Measurements from ENCODE around the gene POU6F2. TPM values are rescaled to one million over a fixed set of nuclear protein-coding genes. Genes with fewer than 3 reads are reported as not detected.

POU6F2 gene
- total RNA-seq, 1 experiment from 2014 or later = not detected

DNA sequence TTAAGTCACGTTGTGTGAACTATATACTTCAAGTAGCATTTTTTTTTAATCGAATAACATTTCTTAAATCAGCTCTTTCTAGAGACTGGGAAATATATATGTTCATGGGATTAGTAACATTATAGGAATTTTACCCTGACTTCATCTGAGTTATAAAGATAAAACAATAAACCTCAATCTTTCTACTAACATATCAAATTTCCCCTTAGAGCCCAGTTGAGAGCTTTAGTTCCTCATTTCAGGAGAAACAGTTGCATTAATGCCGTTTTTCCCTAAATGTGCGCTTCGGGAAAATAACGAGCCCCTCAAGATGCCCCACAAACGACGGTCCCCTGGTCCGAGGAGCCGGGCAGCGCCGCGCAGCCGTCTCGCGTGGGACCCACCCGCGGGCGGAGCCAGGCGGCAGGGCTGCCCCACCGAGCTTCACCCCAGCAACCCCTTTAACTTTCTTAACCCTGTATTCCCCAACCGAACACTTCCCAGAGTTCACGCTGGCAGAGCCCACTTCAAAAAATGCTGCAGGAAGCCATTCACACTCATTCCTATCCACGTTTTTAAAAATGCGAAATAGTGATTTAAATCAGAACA lies 436.0 kb downstream of the POU6F2 start:
- ChIA-PET CTCF (no interaction called here), POLR2A (no interaction called here)
- no TSS peak for BruUV-seq (replicated peaks)
- peaks cover 4% of the 10 kb centered on the region; the same call in 1 of the 2 replicates for H3K4me1 ChIP-seq (ENCODE audit: control insufficient read depth, insufficient read depth, low read length)
- H3K27me3 ChIP-seq (ENCODE audit: control insufficient read depth, insufficient read depth, low read length) = peaks cover 32% of the 10 kb centered on the region
- ATAC-seq = peak; percentile 52
- H3K4me3 ChIP-seq (ENCODE audit: low read depth in 2 of 2, low read length in 2 of 2) = peak overlapping the region; percentile 48 to 71
- no peak overlapping the region for H3K27ac ChIP-seq (ENCODE audit: low read length)
- in situ Hi-C loops (cut with HindIII; ENCODE audit: low pct_unique_long_range_greater_than_20kb, low sequenced_read_pairs) (no loop called here), intact Hi-C loops (cut with micrococcal nuclease; ENCODE audit: unreplicated experiment) (no loop called here)
- H3K9me3 ChIP-seq (ENCODE audit: control insufficient read depth, insufficient read depth, low read depth, low read length) = no peaks in the 10 kb centered on the region
- no peak for TF ChIP-seq POLR2AphosphoS5 (IDR thresholded peaks at IDR 0.05; ENCODE audit: low read depth, low read length)
- TF ChIP-seq, protein P1, sequence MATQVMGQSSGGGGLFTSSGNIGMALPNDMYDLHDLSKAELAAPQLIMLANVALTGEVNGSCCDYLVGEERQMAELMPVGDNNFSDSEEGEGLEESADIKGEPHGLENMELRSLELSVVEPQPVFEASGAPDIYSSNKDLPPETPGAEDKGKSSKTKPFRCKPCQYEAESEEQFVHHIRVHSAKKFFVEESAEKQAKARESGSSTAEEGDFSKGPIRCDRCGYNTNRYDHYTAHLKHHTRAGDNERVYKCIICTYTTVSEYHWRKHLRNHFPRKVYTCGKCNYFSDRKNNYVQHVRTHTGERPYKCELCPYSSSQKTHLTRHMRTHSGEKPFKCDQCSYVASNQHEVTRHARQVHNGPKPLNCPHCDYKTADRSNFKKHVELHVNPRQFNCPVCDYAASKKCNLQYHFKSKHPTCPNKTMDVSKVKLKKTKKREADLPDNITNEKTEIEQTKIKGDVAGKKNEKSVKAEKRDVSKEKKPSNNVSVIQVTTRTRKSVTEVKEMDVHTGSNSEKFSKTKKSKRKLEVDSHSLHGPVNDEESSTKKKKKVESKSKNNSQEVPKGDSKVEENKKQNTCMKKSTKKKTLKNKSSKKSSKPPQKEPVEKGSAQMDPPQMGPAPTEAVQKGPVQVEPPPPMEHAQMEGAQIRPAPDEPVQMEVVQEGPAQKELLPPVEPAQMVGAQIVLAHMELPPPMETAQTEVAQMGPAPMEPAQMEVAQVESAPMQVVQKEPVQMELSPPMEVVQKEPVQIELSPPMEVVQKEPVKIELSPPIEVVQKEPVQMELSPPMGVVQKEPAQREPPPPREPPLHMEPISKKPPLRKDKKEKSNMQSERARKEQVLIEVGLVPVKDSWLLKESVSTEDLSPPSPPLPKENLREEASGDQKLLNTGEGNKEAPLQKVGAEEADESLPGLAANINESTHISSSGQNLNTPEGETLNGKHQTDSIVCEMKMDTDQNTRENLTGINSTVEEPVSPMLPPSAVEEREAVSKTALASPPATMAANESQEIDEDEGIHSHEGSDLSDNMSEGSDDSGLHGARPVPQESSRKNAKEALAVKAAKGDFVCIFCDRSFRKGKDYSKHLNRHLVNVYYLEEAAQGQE (IDR thresholded peaks at IDR 0.05; ENCODE audit: insufficient read depth in 1 of 2, low read depth in 2 of 2, low read length in 1 of 2) = no peak
- TF ChIP-seq, protein P2, sequence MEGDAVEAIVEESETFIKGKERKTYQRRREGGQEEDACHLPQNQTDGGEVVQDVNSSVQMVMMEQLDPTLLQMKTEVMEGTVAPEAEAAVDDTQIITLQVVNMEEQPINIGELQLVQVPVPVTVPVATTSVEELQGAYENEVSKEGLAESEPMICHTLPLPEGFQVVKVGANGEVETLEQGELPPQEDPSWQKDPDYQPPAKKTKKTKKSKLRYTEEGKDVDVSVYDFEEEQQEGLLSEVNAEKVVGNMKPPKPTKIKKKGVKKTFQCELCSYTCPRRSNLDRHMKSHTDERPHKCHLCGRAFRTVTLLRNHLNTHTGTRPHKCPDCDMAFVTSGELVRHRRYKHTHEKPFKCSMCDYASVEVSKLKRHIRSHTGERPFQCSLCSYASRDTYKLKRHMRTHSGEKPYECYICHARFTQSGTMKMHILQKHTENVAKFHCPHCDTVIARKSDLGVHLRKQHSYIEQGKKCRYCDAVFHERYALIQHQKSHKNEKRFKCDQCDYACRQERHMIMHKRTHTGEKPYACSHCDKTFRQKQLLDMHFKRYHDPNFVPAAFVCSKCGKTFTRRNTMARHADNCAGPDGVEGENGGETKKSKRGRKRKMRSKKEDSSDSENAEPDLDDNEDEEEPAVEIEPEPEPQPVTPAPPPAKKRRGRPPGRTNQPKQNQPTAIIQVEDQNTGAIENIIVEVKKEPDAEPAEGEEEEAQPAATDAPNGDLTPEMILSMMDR (IDR thresholded peaks at IDR 0.05) = no peak
- no peak for TF ChIP-seq TCF7L2 (IDR thresholded peaks at IDR 0.05; ENCODE audit: low read depth, low read length)
- TF ChIP-seq SIN3A (IDR thresholded peaks at IDR 0.05; ENCODE audit: borderline replicate concordance, insufficient read depth, low read depth, low read length) = no peak
- DNase-seq (ENCODE audit: low read depth, low spot score) = no peak
- no peaks in the 10 kb centered on the region for H3K36me3 ChIP-seq (ENCODE audit: control insufficient read depth, insufficient read depth, low read length)

DNA sequence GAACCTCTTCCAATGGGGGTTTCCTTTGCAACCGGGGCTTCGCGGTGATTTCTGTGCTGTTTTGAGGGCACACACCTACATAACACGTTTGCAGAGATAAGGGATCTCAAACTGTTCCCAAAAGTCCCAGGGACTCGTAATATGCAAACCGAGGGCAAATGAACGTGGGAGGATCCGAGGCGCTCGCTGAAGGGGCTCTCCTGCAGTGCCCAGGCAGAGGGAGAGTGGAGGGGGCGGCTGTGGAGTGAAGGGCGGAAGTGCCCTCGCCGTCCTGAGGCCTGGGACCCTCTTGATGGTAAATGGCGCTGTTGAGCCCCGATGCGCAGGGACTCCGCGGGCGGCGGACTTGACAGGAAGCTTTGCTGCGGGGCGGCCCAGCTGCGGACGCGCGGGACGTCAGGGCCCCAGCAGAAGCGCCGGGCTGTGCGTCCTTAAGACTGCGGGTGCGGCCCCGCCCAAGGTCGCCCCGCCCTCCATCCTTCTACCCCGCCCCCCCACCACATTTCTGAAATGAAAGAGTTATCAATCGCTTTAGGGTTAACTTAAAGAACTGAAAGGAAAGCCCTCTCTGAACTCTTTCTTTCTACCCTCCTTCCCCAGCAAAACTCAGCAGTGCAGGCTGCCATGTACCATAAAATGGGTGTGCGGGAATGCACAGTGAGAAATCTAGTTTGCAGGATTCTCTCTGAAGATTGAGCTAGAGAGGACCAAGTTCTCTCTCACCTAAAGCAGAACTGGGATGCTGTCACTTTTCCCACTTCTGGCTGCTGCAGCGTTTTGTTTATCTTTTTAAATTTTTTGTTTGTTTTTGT lies 436.7 kb downstream of the POU6F2 start:
- TF ChIP-seq, protein P2 (IDR thresholded peaks at IDR 0.05) = peak; percentile 27; the same call in 1 of the 2 replicates
- TF ChIP-seq SIN3A (IDR thresholded peaks at IDR 0.05; ENCODE audit: borderline replicate concordance, insufficient read depth, low read depth, low read length) = no peak
- TF ChIP-seq, protein P1 (IDR thresholded peaks at IDR 0.05; ENCODE audit: insufficient read depth in 1 of 2, low read depth in 2 of 2, low read length in 1 of 2) = no peak
- no peak for TF ChIP-seq TCF7L2 (IDR thresholded peaks at IDR 0.05; ENCODE audit: low read depth, low read length)
- H3K4me1 ChIP-seq (ENCODE audit: control insufficient read depth, insufficient read depth, low read length) = peaks cover 4% of the 10 kb centered on the region; the same call in 1 of the 2 replicates
- ATAC-seq (peak; percentile 95), DNase-seq (ENCODE audit: low read depth, low spot score) (no peak)
- BruUV-seq (replicated peaks) = no TSS peak
- no peak overlapping the region for H3K27ac ChIP-seq (ENCODE audit: low read length)
- CTCF ChIA-PET = interaction anchor here (0.6 kb wide), 1 partner anchor 442 kb away, joined by 4 read pairs; no protein-coding TSS in a partner anchor
- H3K9me3 ChIP-seq (ENCODE audit: control insufficient read depth, insufficient read depth, low read depth, low read length) = no peaks in the 10 kb centered on the region
- peaks cover 32% of the 10 kb centered on the region for H3K27me3 ChIP-seq (ENCODE audit: control insufficient read depth, insufficient read depth, low read length)
- POLR2A ChIA-PET = no interaction called here
- H3K4me3 ChIP-seq (ENCODE audit: low read depth in 2 of 2, low read length in 2 of 2) = peak overlapping the region; percentile 48 to 71
- H3K36me3 ChIP-seq (ENCODE audit: control insufficient read depth, insufficient read depth, low read length) = no peaks in the 10 kb centered on the region
- intact Hi-C loops (cut with micrococcal nuclease; ENCODE audit: unreplicated experiment) (no loop called here), in situ Hi-C loops (cut with HindIII; ENCODE audit: low pct_unique_long_range_greater_than_20kb, low sequenced_read_pairs) (no loop called here)
